Stimulated activated CD8-positive, alpha-beta memory T cell treated with anti-CD3 and anti-CD28 coated beads, Interleukin-12 subunit alpha, Interleukin-12 subunit beta, amount 100 ng/mL, for 1 hour (primary cell): Measurements from ENCODE around the gene C19orf47.
"Not testable (repeated sequence)": the region's sequence is repeated elsewhere in the genome, so short reads cannot be mapped to it uniquely, and the experiment has no call there.

Experiments used
- DNase-seq: peaks from one replicate; pipeline ENCODE4 v3.0.0-alpha.2; 2020; ENCODE audit warnings: low read depth

The C19orf47 gene

GRCh38 chr19:40376286-40376862 lies 28.2 kb upstream of the C19orf47 start:
- no peak for DNase-seq

- DNase-seq: no peak
Observed at GRCh38 chr19:40374084-40374483, 25.9 kb upstream of the C19orf47 start.

GRCh38 chr19:40371802-40372122 lies 23.6 kb upstream of the C19orf47 start:
- no peak for DNase-seq

- no peak for DNase-seq
Observed at GRCh38 chr19:40370997-40371801, 23.0 kb upstream of the C19orf47 start.

GRCh38 chr19:40370253-40370652 lies 22.1 kb upstream of the C19orf47 start:
- DNase-seq: not testable (repeated sequence)

- DNase-seq: no peak
Observed at GRCh38 chr19:40369797-40370196, 21.6 kb upstream of the C19orf47 start.

- no peak for DNase-seq
Observed at GRCh38 chr19:40367577-40368434, 19.6 kb upstream of the C19orf47 start.

- DNase-seq: no peak
Observed at GRCh38 chr19:40366697-40367561, 18.7 kb upstream of the C19orf47 start.

- no peak for DNase-seq
Observed at GRCh38 chr19:40365613-40366401, 17.6 kb upstream of the C19orf47 start.

- no peak for DNase-seq
Observed at GRCh38 chr19:40365010-40365409, 16.8 kb upstream of the C19orf47 start.

- DNase-seq: no peak
Observed at GRCh38 chr19:40363069-40363468, 14.9 kb upstream of the C19orf47 start.

- no peak for DNase-seq
Observed at GRCh38 chr19:40362160-40362559, 14.0 kb upstream of the C19orf47 start.

GRCh38 chr19:40360708-40361241 lies 12.6 kb upstream of the C19orf47 start:
- DNase-seq: no peak

GRCh38 chr19:40360020-40360707 lies 12.0 kb upstream of the C19orf47 start:
- no peak for DNase-seq

GRCh38 chr19:40358773-40359172 lies 10.6 kb upstream of the C19orf47 start:
- no peak for DNase-seq

- no peak for DNase-seq
Observed at GRCh38 chr19:40357640-40358039, 9.4 kb upstream of the C19orf47 start.

- DNase-seq: no peak
Observed at GRCh38 chr19:40356681-40357595, 8.7 kb upstream of the C19orf47 start.

- DNase-seq: no peak
Observed at GRCh38 chr19:40355975-40356680, 7.9 kb upstream of the C19orf47 start.
